OCI-LY1 (cell line): ENCODE measurements around the gene ZNF444.

Source experiments
- EZH2 ChIP-seq: fragments of 200-600 bp; sonication (generic), shearing (Covaris generic); IDR thresholded peaks from 2 replicates; pipeline ENCODE4 v1.8.0; 2017; ENCODE audit warnings: borderline replicate concordance, mixed run types, mild to moderate bottlenecking, antibody characterized with exemption, low read length, moderate library complexity, mixed read lengths
- TF ChIP-seq, protein P1 (sequence below): fragments of 200-600 bp; sonication (generic), shearing (Covaris generic); IDR thresholded peaks from 2 replicates; pipeline ENCODE4 v1.5.1; 2017; ENCODE audit warnings: mild to moderate bottlenecking, antibody characterized with exemption, low read length, moderate library complexity, mixed read lengths

DNA sequence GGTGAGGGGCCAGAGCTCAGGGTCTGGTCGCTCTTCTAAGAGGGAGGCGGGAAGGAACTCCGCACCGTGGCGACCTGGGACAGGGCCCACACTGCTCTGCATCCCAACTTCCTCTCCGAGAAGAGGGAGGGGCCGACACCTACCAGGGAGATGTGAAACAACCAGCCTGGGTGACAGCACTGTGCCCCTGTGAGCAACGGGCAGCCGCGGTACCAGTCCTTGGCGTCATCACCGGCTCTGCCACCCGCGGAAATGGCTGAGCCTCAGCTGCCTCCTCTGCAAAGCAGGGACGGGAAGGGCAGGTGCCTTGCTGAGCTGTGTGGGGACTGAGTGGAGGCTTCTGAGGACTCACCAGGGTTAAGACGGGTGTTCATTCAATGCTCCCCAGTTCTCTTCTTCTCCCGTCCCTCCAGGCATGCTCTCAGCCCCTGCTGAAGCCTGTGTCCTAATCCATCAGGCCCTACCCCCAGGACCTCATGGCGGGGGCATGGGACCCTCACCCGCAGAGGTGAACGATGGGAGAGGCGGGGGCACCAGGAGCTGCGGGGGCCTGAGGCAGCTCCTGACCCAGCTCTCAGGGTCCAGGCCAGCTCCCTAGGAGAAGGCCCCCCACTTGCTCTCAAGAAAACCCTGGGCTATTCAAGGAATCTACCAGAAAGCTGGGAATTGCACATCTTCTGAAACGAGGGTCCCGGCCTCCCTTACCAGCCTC, 29.3 kb upstream of the ZNF444 start:
- TF ChIP-seq, protein P1, sequence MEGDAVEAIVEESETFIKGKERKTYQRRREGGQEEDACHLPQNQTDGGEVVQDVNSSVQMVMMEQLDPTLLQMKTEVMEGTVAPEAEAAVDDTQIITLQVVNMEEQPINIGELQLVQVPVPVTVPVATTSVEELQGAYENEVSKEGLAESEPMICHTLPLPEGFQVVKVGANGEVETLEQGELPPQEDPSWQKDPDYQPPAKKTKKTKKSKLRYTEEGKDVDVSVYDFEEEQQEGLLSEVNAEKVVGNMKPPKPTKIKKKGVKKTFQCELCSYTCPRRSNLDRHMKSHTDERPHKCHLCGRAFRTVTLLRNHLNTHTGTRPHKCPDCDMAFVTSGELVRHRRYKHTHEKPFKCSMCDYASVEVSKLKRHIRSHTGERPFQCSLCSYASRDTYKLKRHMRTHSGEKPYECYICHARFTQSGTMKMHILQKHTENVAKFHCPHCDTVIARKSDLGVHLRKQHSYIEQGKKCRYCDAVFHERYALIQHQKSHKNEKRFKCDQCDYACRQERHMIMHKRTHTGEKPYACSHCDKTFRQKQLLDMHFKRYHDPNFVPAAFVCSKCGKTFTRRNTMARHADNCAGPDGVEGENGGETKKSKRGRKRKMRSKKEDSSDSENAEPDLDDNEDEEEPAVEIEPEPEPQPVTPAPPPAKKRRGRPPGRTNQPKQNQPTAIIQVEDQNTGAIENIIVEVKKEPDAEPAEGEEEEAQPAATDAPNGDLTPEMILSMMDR = no peak
- no peak for TF ChIP-seq EZH2
